ENCODE results near the gene MRO.

The MRO gene

GRCh38 chr18:50747849-50748242 lies 72.0 kb downstream of the MRO start:
- Histone ChIP-seq H3K27me3 (ENCODE audit: control insufficient read depth in 3 of 3, insufficient read depth in 3 of 3, low read depth in 1 of 3, low read length in 3 of 3) (peaks cover 0 to 2% (median 0%) of the 10 kb centered on the region in 3 experiments), H3K27ac (replicated peaks; ENCODE audit: low read length) (peak overlapping the region; percentile 64), H2AK5ac (ENCODE audit: low read depth, low read length) (no peak overlapping the region), H4K91ac (ENCODE audit: low read depth, low read length, poor library complexity) (no peak overlapping the region), H3K23ac (ENCODE audit: low read depth, low read length, poor library complexity) (no peak overlapping the region), H3K4me2 (ENCODE audit: insufficient read depth, low read length, poor library complexity, severe bottlenecking) (peak overlapping the region; percentile 28), H3K4me3 (ENCODE audit: low read length in 2 of 2) (peak overlapping the region in 1 of 2 donors; percentile 5), H2BK15ac (ENCODE audit: low read length) (no peak overlapping the region), H3K14ac (ENCODE audit: low read length) (no peak overlapping the region), H3K18ac (ENCODE audit: low read length) (peak overlapping the region; percentile 90), H2AFZ (ENCODE audit: low read length) (peak overlapping the region; percentile 82), H3K9ac (ENCODE audit: low read depth, low read length, poor library complexity) (no peak overlapping the region), H4K8ac (ENCODE audit: low read depth, low read length) (no peak overlapping the region), H2BK12ac (ENCODE audit: low read length) (no peak overlapping the region), H2BK5ac (ENCODE audit: low read length) (no peak overlapping the region), H3K4me1 (ENCODE audit: control insufficient read depth in 2 of 2, insufficient read depth in 1 of 2, low read depth in 1 of 2, low read length in 2 of 2) (peaks cover 16 to 30% of the 10 kb centered on the region in 2 donors), H3K4ac (ENCODE audit: low read length) (no peak overlapping the region), H3K36me3 (replicated peaks in 1 of 2; ENCODE audit: control insufficient read depth in 2 of 2, insufficient read depth in 2 of 2, low read length in 2 of 2) (no peaks in the 10 kb centered on the region), H2BK120ac (ENCODE audit: low read depth, low read length) (no peak overlapping the region), H3K9me3 (replicated peaks in 1 of 2; ENCODE audit: control insufficient read depth in 2 of 2, insufficient read depth in 1 of 2, low read depth in 1 of 2, low read length in 2 of 2) (peaks cover 0 to 5% of the 10 kb centered on the region in 2 donors), H3K79me1 (ENCODE audit: low read depth, low read length) (no peaks in the 10 kb centered on the region)
- WGBS, 2 donors (ENCODE audit: extremely low coverage in 2 of 2, insufficient read length in 2 of 2, insufficient replicate concordance in 1 of 2), result no CpG with 5 or more reads among the region's 1 CpG
- no peak for DNase-seq (ENCODE audit: low spot score)

GRCh38 chr18:50745945-50746344 lies 73.9 kb downstream of the MRO start:
- Histone ChIP-seq H3K23ac (ENCODE audit: low read depth, low read length, poor library complexity) (no peak overlapping the region), H3K4me2 (ENCODE audit: insufficient read depth, low read length, poor library complexity, severe bottlenecking) (no peak overlapping the region), H3K18ac (ENCODE audit: low read length) (no peak overlapping the region), H3K36me3 (replicated peaks in 1 of 2; ENCODE audit: control insufficient read depth in 2 of 2, insufficient read depth in 2 of 2, low read length in 2 of 2) (no peaks in the 10 kb centered on the region), H3K4ac (ENCODE audit: low read length) (no peak overlapping the region), H2BK5ac (ENCODE audit: low read length) (no peak overlapping the region), H2AK5ac (ENCODE audit: low read depth, low read length) (no peak overlapping the region), H3K79me1 (ENCODE audit: low read depth, low read length) (no peaks in the 10 kb centered on the region), H2BK120ac (ENCODE audit: low read depth, low read length) (no peak overlapping the region), H3K4me3 (ENCODE audit: low read length in 2 of 2) (no peak overlapping the region), H3K14ac (ENCODE audit: low read length) (no peak overlapping the region), H2BK15ac (ENCODE audit: low read length) (no peak overlapping the region), H3K27ac (replicated peaks; ENCODE audit: low read length) (no peak overlapping the region), H3K9ac (ENCODE audit: low read depth, low read length, poor library complexity) (no peak overlapping the region), H3K4me1 (ENCODE audit: control insufficient read depth in 2 of 2, insufficient read depth in 1 of 2, low read depth in 1 of 2, low read length in 2 of 2) (peaks cover 16 to 20% of the 10 kb centered on the region in 2 donors), H2AFZ (ENCODE audit: low read length) (no peak overlapping the region), H3K9me3 (replicated peaks in 1 of 2; ENCODE audit: control insufficient read depth in 2 of 2, insufficient read depth in 1 of 2, low read depth in 1 of 2, low read length in 2 of 2) (peaks cover 0 to 5% of the 10 kb centered on the region in 2 donors), H4K91ac (ENCODE audit: low read depth, low read length, poor library complexity) (no peak overlapping the region), H4K8ac (ENCODE audit: low read depth, low read length) (no peak overlapping the region), H2BK12ac (ENCODE audit: low read length) (no peak overlapping the region), H3K27me3 (ENCODE audit: control insufficient read depth in 3 of 3, insufficient read depth in 3 of 3, low read depth in 1 of 3, low read length in 3 of 3) (peaks cover 0 to 2% (median 0%) of the 10 kb centered on the region in 3 experiments)
- no CpG with 5 or more reads among the region's 5 CpGs for WGBS, 2 donors (ENCODE audit: extremely low coverage in 2 of 2, insufficient read length in 2 of 2, insufficient replicate concordance in 1 of 2)
- DNase-seq (ENCODE audit: low spot score), result no peak
